Mesenteric fat pad (tissue), 1 donor: Measurements from ENCODE around the gene CFDP1. TPM values are rescaled to one million over a fixed set of nuclear protein-coding genes. Genes with fewer than 3 reads are reported as not detected.
"Not testable (repeated sequence)": the region's sequence is repeated elsewhere in the genome, so short reads cannot be mapped to it uniquely, and the experiment has no call there.

Experiments
- DNase-seq: peaks from one replicate; pipeline ENCODE4 v3.0.0-alpha.2; 2020; ENCODE audit warnings: low spot score
- total RNA-seq: library from RNA; stranded (reverse); fragmentation: NEBNext Ultra II Directional; extraction: Animal tissue kit (Norgen Biotek cat#: 25700); gene quantifications from one replicate; pipeline ENCODE4 v1.2.1, GENCODE V29; 2021
- donor health status: DM: yes; HTN: yes; CAD: no.

Gene CFDP1
- total RNA-seq, 1 donor from 2014 or later = 43.1 TPM

DNA sequence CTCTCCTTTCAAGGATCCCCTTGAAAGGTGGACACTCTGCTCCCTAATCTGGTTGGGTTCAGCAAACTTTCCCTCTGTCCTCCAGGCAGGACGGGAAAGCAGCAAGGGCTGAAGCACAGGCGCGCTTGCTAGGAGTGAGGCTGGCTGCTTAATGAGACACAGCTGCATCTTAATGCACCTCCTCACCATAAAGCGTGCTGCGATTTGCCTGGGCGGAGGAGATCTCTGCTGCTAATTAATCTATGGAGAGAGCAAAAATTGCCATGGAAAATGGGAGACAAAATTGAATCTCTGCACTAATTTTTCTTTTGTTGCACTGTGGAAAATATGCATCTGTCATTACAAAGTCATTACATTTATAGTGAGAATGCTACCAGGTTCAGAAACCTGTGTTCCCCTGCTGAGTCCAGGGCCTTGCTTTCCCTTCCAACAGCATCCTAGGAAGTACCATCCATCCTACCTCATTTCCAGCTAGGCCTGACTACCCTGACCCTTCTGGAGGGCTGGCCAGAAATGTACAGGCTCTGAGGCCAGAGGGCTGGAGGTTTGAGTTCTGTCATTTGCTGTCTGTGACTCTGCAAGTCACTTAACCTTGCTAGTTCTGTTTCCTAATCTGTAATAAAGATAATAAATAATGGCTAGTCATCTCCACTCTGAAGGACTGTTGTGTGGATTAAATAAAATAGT is 138.4 kb downstream of the CFDP1 start:
- DNase-seq = no peak

DNA sequence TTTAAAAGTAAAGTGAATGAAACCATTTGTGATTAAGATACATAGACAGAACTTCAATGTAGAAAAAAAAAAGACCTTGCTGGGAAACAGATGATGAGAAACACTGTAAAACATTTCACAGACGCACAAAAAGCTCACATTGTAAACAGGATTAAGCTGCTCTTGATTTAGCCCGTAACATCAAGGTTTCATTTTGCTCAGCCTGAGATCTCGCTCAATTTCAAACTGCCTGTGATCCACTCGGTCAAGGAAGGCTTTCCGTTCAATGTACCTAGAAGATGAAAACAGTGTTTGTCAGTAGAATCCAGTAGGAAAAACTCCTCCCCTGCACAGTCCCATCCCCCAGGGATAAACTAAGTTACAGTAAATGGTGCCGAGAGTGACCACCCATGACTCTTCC is 139.5 kb downstream of the CFDP1 start:
- no peak for DNase-seq

DNA sequence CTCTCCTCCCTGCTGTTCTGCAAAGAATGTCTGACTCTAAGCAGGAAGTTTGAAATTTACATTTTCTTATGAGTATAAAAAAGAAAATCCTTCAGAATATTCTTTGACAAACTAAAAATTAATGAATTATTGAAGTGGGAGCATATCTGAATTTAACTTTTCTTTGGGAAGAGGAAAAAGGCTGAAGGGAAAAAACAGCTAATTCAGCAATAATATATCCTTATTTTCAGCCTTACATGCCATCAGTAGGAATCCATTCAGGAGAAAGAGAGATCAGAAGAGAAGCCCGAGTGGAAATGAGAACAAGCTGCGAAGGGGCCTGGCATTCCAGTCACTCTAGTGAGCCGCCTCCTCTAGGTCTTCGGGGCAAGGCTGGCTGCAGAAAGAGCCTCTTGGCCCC is 140.1 kb downstream of the CFDP1 start:
- no peak for DNase-seq

DNA sequence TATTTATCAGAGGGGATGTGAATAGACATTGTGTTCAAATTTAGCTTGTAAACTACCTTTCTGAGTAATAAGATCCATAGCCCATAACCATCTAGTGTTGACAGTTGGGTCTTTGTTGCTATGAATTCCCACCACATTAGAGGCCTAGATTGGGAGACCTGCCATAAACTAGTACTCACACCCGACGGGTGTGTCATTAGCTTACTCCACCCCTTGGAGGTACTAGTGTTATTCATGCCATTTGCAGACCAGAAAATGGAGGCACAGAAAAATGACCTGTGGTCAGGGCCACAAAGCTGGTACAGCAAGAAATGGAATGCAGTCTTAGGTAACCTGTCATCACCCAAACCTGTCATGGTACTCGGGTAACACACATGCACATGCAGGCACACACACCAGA is 140.6 kb downstream of the CFDP1 start:
- DNase-seq = no peak

DNA sequence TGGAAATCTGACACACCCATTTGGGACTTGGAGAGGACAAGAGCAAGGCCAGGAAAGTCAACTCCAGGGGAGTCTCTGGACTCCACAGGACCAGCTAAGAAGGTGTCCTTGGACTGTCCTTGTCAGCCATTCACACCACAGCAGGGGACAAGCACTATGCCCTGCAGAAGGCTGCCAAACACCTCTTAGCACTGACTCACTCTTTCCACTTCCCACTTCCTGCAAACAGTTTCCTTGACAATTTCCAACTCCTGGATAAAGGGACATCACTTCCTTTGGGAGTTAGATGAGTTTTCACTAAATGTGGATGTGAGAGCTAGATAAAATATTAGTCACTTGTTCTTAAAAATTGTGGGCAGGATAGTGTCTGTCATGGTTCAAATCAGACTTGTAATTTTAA is 144.1 kb downstream of the CFDP1 start:
- no peak for DNase-seq

DNA sequence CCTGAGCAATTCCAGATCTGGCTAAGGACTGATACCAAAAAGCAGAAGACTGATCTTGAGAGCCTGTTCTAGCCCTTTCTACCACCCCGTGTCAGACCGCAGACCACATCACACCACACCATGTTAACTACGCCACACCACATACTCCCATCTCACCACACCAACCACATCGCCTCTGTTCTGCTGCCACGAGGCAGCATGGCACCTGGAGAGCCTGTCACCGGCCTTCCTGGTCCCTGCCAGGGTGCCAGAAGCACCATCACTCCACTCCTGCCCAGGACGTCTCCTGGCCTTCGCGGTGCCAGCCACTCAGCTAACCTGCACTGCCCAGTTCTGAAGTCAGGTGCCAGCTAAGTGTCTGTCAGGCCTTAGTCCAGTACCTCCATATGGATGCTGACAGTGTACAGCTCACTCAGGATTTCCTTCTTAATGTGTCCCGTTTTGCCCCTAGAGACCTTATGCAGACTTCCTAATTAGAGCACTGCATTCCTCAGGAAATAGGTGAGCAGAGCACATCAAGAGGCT is 144.6 kb downstream of the CFDP1 start:
- DNase-seq = no peak

DNA sequence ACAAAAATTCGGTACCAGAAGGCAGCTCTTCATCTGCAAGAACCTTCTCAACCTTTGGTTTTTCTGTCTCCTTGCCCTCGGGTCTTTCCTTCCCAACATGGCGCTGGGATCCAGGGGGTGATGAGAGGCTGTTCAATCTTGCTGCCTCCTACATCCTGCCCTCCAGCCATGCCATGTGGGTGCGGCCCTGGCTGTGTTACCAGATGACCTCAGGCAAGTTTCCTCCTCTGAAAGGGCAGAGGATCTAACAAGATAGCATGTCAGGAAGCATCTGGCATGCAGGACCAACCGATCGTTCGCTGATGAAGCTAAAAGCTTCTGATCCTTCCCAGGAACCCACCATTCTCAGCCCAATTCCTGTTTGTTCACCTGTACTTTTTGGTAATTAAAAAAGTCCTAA is 145.1 kb downstream of the CFDP1 start:
- no peak for DNase-seq

DNA sequence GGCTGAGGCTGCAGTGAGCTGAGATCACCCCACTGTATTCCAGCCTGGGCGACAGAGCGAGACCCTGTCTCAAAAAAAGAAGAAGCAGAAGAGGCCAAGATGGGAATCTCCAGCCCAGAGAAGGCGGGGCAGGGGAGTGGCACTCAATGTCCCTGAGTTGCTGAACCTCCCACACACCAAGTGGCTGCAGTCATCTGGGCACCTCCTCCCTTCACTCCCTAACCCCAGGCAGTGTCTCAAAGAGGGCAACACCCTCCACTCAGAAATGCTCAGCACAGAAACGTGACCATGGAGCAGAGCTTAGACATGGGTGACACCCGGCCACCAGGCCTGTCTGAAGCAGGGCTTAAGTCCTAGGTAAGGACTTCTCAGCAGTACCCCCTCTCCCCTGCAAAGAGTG is 145.6 kb downstream of the CFDP1 start:
- no peak for DNase-seq

DNA sequence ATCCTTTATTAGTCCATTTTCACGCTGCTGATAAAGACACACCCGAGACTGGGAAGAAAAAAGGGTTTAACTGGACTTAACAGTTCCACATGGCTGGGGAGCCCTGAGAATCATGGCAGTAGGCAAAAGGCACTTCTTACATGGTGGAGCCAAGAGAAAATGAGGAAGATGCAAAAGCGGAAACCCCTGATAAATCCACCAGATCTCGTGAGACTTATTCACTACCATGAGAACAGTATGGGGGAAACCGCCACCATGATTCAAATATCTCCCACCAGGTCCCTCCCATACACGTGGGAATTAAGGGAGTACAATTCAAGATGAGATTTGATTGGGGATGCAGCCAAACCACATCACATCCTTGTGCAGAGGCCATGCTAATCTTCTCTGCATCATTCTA is 146.9 kb downstream of the CFDP1 start:
- no peak for DNase-seq

DNA sequence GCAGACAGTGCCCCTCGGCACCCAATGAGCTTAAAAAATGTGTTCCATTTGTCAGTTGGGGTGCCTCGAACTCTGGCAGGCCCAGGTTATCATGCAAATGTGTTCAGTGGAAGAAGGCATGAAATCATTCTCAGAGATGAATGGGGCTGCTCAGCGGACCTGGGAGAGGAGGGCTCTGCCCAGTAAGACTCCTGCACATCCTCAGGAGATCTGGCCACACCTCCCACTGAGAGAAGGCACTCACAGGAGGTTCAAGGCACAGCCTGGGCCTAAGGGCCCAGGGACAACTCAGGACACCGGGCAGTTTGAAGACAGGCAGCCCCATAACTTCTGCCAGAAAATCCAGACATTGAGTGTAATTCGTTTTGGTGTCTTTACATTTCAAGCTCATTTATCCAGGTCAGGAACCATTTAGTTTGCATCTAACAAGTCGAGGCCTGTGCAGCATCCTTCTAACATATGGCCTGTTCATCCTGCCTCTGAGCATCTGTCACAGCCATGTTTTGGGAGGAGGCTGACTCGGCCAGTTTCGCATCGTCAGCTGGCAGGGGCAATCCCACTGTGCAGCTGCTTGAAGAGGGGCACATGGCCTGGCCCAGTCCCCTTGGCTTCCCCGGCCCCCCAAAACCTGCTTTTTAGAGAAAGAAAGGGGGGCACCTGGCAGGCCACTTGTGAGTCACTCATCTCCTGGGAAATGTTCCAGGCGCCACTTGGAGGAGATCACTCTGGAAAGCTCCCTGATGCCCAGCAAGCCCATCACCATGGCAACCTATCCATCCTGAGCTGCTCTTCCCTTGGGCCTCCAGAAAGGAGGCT is 150.6 kb downstream of the CFDP1 start:
- no peak for DNase-seq

DNA sequence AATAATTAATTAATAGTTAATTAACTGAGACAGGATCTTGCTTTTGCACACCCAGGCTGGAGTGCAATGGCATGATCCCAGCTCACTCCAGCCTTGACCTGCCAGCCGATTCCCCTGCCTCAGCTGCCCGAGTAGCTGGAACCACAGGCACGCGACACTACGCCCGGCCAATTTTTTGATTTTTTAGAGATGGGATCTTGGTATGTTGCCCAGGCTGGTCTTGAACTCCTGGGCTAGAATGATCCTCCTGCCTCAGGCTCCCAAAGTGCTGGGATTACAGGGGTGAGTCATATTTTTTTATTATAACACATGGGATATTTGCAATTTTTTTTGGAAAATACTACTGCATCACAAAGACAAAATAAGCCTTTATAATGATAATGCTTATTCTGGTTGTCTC is 151.5 kb downstream of the CFDP1 start:
- no peak for DNase-seq

DNA sequence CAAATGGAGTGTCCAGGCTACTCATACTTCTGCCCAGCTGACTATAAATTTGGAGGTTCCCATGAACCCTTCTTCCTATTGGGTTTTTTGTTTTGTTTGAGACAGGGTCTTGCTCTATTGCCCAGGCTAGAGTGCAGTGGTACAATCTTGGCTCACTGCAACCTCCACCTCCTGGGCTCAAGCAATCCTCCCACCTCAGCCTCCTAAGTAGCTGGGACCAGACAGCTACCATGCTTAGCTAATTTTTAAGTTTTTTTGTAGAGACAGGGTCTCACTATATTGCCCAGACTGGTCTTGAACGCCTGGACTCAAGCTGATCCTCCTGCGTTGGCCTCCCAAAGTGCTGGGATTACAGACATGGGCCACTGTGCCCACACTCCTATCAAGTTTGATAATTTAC is 152.3 kb downstream of the CFDP1 start:
- DNase-seq = not testable (repeated sequence)

DNA sequence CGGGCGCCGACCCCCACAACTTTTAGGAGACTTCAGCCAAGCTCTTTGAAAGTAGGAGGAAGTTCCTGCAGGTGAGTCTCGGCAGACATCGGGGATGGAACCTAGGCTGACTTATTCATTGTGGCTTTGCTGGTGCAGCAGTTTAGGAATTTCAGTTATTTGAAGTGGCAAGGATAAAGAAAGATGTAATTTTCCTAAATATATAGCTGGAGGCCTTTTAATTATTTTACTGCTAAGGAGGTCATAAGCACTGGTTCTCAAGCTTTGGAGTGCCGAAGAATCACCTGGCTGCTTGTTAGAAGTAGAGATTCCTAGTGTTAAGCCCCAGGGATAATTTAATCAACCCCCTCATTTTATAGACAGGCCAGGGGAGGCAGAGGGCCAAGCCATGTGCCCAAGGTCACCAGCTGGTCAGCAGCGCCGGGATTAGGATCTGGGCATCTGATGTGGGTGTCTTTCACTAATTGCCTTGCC is 152.9 kb downstream of the CFDP1 start:
- no peak for DNase-seq

DNA sequence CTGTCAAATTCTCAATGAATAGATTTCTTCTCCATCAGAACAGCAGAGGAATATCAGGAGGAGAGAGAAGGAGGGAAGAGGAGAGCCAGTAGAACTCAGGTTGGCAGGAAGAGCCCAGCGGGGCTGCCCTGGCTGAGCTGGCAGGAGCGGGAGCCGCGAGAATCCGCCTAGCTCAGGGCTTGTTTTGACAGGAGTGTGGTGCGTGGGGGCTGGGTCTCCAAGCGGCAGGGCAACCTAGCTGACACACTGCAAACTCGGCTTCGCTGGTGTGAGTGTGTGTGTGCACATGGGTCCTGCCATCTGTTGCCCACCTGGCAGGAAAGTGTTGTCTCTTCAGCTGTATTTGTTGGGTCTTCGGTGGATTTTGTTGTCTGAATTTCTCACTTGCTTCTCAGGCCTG is 154.0 kb downstream of the CFDP1 start:
- DNase-seq = no peak

DNA sequence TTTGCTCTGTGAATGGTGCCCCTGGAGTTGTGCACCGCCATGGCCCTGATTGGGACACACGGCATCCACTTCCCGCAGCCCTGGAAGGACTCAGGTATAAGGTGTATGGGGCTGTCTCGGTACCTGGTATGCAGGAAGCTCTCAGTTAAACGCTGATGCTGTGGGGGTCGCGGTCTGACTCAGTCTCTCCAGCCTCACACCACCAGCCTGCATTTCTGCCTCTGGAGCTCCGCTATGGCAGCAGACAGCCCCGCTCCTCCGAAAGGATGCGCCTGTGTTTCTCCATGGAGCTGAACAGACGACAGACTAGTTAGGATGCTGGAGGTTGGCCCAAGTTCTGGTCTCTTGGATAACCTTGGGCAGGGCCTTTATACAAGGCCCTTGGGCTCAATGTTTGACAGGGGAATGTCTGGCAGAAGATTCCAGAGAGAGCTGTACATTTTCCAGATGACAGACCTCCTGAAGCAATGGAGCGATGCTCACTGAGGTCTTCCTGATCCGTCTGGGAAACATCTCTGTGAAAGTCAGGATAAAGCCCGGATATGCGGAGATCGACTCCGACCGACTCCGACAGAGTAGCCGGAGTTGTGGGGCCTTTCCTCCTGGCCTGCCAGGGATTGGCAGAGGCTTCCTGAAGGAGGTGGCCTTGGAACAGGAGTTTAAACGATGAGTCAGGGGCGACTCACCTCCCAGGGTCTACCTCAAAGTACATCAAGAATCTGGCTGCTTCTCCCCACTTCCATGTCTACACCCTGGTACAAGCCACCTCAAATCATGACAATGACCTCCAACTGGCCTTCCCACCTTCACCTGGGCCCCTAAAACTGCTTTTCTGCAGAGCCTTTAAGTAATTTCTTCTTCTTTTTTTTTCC is 160.0 kb downstream of the CFDP1 start:
- DNase-seq = no peak

DNA sequence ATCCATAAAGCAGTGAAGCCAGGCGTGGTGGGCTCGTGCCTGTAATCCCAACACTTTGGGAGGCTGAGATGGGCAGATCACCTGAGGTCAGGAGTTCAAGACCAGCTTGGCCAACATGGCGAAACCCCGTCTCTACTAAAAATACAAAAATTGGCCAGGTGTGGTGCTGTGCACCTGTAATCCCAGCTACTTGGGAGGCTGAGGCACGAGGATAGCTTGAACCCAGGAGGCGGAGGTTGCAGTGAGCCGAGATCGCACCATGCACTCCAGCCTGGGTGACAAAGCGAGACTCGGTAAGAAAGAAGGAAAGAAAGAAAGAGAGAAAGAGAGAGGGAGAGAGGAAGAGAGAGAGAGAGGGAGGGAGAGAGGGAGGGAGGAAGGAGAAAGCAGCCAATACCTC is 160.7 kb downstream of the CFDP1 start:
- not testable (repeated sequence) for DNase-seq

DNA sequence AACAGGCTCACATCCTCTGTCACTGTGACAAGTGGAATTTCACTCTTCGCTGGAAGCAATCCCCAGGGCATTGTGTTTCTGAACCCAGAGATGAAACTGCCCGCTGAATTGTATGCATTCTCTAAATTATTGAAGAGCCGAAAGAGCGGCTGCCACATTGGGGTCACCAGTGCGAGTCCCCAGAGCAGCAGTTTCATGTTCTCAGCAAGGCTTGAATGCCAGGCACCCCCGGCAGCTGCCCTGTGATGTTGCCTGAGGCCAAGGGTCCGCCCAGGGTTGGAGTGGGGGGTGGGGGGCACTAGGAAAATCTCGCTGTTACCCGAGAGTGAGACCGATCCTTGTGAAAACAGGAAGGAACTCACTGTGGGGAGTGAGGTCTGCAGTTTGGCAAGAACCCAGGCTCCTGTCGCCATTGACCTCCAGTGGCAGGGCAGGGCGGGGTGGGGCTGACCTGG is 161.2 kb downstream of the CFDP1 start:
- DNase-seq = no peak

DNA sequence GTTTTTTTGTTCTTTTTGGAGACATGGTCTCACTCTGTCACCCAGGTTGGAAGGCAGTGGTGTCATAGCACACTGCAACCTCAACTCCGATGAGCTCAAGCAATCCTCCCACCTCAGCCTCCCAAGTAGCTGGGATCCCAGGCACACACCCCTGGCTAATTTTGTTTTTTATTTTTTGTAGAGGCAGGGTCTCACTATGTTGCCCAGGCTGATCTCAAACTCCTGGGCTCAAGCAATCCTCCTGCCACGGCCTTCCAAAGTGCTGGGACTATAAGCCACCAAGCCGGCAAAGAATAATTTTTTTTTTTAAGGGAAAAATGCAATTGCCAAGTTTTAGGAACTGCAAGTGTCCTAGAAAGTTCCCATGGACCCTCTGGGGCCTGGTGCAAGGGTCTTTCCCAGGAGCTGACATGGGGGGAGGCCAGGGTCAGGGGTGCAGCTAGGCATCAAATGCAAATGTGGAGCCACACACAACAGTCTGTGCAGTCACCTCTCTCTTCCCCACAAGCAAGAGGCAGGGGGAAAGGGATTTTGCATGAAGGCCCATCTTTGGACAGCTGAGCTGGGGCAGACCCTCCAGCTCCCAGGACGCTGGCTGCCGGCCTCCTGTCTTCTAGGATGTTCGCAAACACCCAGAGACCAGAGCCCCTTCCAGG is 161.7 kb downstream of the CFDP1 start:
- DNase-seq = no peak

DNA sequence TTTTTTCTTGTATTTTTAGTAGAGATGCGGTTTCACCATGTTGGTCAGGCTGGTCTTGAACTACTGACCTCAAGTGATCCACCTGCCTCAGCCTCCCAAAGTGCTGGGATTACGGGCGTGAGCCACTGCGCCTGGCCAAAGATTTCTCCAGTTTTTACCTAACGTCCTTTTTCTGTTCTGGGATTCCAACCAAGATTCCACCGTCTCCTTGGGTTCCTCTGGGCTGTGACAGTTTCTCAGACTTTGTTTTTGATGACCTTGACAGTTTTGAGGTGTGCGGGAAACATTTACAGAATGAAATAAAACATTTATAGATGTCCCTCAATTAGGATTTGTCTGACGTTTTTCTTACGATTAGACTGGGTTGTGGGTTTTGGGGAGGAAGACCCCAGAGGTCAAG is 163.9 kb downstream of the CFDP1 start:
- DNase-seq = not testable (repeated sequence)

DNA sequence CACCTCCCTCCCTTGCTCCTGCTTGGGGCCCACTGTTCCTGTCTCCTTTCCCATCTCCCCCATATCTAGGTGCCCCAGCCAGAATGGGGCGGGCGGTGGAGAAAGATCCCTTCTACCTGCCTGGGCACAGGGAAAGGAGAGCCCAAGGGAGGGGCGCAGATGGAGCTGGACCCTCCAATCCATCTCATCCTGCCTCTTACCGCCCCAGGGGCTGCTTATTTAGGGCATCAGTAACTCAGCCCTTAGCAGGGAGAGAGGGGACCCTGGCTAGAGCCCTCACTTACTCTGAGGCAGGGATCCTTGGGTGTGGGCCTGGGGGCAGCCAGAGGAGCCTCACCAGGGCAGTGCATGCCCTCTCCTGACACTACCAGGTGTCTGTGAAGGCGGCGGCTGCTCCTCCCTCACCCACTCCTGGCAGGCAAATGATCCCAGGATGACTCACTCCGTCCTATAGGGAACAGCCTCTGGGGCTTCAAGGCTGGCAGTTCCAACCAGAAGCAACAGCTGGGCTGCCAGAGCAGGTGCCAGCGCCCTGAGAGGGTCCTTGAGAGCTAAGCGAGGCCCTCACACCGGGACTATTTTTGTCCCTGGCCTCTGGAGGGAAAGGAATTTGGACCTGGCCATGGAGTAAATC is 165.6 kb downstream of the CFDP1 start:
- DNase-seq = no peak
